Fibroblast of skin of right biceps (primary cell): Measurements from ENCODE around the gene FLNA.
A peak's percentile ranks its signal among the peaks of the same experiment; 100 is the strongest.
"Not testable (repeated sequence)": the region's sequence is repeated elsewhere in the genome, so short reads cannot be mapped to it uniquely, and the experiment has no call there.

Experiments
- DNase-seq: peaks from one replicate; pipeline ENCODE4 v3.0.0-alpha.2; 2013

The FLNA gene

GRCh38 chrX:154374313-154375155, at the start of gene FLNA:
FLNA (minus strand) TSS chrX:154374634; CDS start chrX:154371245, 3,389 bp downstream.
- peak; percentile 69 for DNase-seq

GRCh38 chrX:154420402-154420756, 45.9 kb upstream of the FLNA start:
- no peak for DNase-seq

- no peak for DNase-seq
Observed at GRCh38 chrX:154419688-154420401, 45.4 kb upstream of the FLNA start.

GRCh38 chrX:154419189-154419588, 44.8 kb upstream of the FLNA start:
- no peak for DNase-seq

- DNase-seq = no peak
Observed at GRCh38 chrX:154417157-154417556, 42.7 kb upstream of the FLNA start.

GRCh38 chrX:154413142-154413541, 38.7 kb upstream of the FLNA start:
- DNase-seq = no peak

- no peak for DNase-seq
Observed at GRCh38 chrX:154412468-154412867, 38.0 kb upstream of the FLNA start.

- DNase-seq = no peak
Observed at GRCh38 chrX:154411981-154412340, 37.5 kb upstream of the FLNA start.

- peak; percentile 80 for DNase-seq
Observed at GRCh38 chrX:154409222-154409871, 34.9 kb upstream of the FLNA start, which contains the start of gene DNASE1L1. DNASE1L1 (minus strand) TSS chrX:154409254; CDS start chrX:154405568, 3,686 bp downstream.

- no peak for DNase-seq
Observed at GRCh38 chrX:154408659-154409221, 34.3 kb upstream of the FLNA start.

- no peak for DNase-seq
Observed at GRCh38 chrX:154404625-154405192, 30.3 kb upstream of the FLNA start.

GRCh38 chrX:154403858-154404257, 29.4 kb upstream of the FLNA start:
- DNase-seq = no peak

- DNase-seq = no peak
Observed at GRCh38 chrX:154403192-154403591, 28.8 kb upstream of the FLNA start.

GRCh38 chrX:154402622-154403127, 28.2 kb upstream of the FLNA start:
- DNase-seq = no peak

GRCh38 chrX:154401918-154402621, 27.6 kb upstream of the FLNA start:
- peak; percentile 29 for DNase-seq

- peak; percentile 46 for DNase-seq
Observed at GRCh38 chrX:154401045-154401799, 26.8 kb upstream of the FLNA start.

GRCh38 chrX:154400369-154400817, 26.0 kb upstream of the FLNA start:
- not testable (repeated sequence) for DNase-seq

- DNase-seq = no peak
Observed at GRCh38 chrX:154399527-154400368, 25.3 kb upstream of the FLNA start.

- peak; percentile 81 for DNase-seq
Observed at GRCh38 chrX:154398668-154399526, 24.5 kb upstream of the FLNA start.
